ENCODE results near the gene GRAPL.
"Not testable (repeated sequence)": the region's sequence is repeated elsewhere in the genome, so short reads cannot be mapped to it uniquely, and the experiment has no call there.

The GRAPL gene

DNA sequence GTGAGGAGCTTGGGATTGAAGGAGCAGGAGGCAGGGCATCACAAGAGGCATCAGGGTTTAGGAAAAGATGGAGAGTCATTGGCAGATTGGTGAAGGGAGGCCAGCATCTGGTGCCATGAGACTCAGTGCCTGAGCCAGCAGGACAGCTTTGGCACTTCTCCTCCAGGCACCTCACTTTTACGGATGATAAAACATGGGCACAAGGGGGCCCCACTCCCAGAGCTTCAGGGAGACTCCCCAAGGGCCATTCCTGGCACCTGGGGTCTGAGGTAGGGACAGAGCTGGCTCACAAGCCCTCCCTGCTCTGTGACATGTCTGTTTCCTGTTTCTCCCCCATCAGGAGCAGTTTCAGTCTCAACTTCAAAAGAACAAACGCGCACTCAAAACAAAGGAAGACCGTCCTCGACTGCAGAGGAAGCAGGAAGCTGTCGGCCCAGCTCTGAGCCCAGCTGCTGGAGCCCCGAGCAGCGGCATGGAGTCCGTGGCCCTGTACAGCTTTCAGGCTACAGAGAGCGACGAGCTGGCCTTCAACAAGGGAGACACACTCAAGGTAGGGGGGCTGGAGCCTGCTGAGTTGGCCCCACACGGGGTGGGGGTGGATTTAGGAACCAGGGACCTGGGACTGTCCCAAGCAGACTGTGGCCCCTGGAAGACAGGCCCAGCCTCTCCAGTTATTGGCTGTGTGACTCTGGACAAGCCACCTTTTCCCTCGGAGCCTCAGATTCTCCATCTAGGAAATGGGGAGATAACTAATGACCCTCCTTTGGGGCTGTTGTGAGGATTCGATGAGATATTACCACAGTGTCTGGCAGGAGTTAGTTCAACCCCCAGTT lies at the start of gene GRAPL:
Gene GRAPL (plus strand): TSS at position 442 of the 833 bp plus-strand sequence. CDS start 31 bp downstream, at position 473.
- not testable (repeated sequence) for DNase-seq (ENCODE audit: extremely low read depth in 1 of 2, low read depth in 1 of 2)

DNA sequence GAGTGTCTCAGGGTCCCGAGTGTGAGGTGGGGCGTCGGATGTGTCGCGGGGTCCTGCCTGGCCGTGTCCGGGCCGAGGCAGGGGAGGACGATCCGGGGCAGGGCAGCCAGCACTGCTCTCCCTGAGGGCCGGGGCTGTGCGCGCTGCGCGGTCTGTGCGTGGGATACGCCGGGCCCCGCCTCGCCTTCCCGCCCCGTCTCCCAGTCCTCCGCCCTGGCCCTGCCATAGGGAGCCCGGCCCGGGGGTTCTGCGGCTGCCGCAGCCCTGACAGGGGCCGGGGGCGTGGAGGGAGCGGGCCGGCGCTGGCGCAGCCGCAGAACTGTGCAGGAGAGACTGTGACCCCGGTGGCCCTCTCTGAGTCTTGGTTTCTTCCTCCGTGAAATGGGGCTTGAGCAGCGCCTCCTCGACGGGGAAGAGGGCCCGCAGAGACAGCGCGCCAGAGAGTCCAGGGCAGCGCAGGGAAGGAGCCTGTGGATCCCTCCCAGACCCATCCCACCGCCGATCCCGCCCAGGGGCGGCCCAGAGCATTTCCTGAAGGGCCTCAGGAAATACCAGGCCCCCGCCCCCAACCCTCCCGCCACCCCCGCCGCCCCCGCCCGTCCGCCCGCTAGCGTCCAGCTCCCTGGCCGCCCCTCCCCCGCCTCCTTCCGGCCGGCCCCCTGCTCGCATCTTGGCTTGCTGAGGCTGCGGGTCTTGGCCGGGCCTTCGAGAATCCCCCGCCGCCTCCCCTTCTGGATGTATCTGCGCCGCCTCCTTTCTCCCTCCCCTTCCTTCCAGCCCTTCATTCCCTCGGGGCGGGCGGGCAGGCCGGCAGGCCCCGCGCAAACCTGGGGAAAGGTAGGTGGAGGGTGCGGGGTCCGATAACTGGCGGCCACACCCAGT lies 38.3 kb upstream of the GRAPL start:
- DNase-seq (ENCODE audit: extremely low read depth in 1 of 2, low read depth in 1 of 2), result not testable (repeated sequence)

DNA sequence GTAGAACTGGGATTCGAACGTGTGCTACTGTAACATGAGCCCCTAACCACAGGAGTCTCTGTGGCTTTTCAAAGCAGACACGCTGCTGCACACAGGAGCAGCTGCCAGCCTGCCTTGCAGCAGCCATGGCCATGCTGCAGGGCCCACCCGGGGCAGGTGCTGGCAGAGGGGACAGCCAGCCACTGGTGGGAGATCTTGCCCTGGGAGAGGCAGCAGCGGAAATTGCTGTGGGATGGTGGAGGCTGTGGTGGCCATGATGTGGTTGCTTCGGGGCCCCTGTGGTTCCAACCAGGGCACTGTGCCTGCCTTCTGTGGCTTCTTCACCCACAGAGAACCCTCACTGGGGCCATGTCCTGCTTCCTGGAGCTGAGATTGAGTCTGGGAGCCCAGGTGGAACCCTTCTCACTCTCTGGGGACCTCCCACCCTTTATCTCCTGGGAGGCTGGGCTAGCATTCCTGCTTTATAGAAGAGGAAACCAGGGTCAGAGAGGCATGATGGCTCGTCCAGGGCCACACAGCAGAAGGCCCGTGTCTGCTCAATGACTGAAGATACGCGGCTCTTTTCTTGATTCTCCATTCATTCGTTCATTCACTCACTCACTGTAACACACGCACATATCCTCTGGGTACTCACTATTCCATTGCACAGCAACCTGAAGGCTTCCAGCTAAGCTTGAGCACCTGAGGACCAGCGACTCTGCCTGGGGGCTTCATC lies 37.2 kb upstream of the GRAPL start:
- DNase-seq (ENCODE audit: extremely low read depth in 1 of 2, low read depth in 1 of 2), result not testable (repeated sequence)

DNA sequence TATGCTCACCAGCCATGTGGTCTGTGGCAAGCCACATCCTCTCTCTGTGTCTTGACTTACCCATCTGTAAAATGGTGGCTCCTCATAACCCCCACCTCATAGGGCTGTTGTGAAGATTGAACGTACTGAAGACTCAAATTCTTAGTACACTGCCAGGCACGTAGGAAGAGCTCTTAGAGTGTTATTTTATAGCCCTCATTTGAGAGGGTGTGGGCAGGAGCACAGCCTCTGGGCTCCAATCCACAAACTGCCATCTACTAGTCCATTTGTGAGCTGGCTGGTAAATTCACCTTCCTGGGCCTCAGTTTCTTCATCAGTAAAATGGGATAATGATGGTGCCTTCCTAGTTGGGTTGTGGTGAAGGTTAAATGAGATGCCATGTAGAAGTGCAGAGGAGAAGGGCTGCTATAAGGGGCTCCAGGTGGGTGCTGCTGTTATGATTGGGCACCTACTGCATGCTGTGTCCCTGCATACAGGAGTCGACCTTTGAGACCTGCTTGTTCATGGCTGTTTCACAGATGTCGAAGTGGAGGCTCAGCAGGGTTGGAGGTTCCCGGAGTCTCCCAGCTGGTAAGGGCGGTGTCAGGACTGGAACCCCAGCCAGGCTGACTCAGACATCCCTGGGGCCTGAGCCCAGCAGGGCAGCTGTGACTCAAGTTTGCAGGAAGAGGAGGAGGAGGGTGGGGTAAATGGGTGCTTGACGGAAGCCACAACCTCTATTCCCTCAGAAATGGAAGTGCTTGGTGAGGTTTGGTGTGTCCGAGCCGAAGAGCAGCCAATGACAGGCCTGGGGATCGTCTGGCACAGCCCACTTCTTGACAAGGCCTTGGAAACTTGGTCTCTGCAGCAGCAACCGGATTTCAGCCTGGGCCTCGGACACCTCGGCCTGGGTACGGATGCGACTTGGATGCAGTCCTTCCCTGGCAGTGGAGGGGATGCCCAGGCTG lies 34.4 kb upstream of the GRAPL start:
- not testable (repeated sequence) for DNase-seq (ENCODE audit: extremely low read depth in 1 of 2, low read depth in 1 of 2)

DNA sequence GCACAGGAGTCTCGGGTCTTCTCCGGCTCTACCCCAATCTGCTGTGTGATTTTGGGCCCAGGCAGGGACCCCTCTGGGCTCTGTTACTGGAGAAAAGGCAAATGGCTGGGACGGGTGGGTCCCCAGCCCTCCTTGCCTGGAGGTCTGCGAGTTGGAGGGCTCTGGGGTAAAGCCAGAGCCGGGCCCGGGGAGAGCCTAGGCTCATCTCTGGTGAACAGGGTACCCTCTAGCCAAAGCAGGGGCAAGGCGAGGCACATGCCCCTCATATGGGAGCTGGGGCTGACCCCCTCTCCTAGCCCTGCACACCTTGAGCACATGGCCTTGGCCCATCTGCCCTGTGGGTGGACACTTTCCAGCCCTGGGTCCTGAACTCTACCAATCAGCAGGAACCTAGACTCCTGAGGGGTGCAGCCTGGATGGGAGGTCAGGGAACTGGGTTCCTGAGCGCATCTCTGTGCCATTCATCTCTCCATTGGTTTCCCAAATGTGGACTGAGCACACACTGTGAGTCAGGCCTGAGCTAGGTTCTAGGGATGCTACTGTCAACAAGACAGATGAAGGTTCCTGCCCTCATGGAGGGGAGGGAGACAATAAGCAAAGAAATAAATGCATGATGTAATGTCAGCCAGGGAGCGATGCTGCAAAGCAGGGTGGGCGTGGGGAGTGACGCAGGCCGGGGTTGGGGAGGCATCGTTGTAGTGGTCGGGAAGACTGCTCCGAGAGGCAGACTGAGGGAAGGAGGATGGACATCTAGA lies 33.5 kb upstream of the GRAPL start:
- not testable (repeated sequence) for DNase-seq (ENCODE audit: extremely low read depth in 1 of 2, low read depth in 1 of 2)

DNA sequence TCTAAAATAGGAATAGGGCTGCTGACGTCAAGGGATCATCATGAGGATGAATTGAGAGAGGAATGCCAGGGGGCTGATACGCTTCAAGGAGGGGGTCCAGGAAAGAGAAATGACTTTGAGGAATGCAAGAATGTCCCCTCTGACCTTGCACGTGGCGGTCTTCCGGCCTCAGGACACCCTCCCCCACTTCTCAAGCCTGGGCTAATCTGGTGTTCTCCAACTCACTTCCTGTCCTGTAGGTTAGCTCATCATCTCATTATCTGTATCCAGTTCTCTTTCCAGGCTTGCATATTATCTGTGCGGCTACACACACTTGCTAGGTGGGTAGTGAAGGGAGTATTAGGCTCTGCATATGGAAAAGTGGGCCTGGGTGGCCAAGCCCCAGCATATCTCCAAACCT lies 18.9 kb upstream of the GRAPL start:
- not testable (repeated sequence) for DNase-seq (ENCODE audit: extremely low read depth in 1 of 2, low read depth in 1 of 2)

DNA sequence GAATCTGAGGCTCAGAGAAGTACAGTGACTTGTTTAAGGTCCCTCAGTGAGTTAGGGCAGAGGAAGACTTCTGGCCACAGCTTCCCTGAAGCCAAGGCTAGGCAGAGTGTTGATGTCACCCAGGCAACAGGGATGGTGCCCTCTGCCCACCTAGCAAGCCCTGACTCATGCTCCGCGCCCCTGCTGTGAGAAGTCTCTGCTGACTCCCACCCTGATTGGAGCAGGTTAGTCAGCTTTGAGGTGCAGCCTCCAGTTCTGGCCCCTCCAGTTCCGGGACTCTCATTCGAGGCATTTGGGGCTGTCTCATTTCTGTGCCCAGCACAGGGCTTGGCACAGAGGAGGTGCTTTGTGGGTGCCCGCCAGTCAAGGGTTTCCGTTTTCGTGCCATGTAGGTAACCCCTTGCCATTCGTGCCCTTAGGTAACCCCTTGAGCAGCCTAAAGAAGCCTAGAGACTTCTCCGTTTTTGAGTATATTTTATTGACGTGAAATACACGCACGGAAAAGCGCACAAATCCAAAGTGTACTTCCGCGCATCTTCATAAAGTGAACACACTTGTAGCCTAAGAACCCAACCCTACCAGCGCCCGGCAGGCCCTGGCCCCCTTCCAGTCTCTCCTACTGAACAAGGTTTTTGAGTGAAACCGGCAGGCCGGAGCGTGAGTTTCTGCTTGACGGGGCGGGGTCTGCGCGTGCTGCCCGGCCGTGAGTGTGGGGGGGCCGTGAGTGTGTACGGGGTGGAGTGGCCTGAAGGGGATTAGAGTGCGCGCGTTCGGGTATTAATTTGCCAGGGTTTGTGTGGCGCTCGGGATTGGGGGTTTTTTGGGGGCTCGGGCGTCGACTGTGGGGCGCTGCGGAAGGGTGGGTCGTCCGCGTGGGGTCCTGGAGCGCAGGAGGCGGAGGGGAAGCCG lies 16.9 kb upstream of the GRAPL start:
- not testable (repeated sequence) for DNase-seq (ENCODE audit: extremely low read depth in 1 of 2, low read depth in 1 of 2)

DNA sequence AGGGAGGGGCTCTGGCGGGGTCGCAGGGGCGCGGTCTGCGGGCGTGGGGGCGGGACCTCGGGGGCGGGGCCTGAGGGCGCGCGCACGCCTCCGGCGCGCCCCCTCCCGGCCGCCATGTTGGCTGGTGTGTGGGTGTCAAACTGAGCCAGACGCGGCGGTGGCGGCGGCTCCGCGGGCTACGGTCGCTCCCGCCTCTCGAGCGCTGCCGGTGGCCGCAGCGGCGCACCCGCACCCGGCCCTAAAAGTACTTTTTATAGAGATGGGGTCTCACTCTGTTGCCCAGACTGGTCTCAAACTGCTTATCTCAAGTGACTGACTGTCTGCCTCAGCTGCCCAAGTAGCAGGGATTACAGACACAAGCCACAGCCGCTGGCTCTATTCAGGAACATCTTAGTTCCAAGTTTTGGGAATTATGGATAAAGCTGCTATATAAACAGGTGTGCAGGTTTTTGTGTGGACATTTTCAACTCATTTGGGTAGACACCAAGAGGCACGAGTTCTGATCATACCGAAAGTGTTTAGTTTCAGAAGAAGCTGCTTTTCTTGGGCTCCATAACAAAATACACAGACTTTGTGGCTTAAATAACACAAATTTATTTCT lies 16.2 kb upstream of the GRAPL start:
- DNase-seq (ENCODE audit: extremely low read depth in 1 of 2, low read depth in 1 of 2), result peak in 1 of 2 donors; percentile 46

DNA sequence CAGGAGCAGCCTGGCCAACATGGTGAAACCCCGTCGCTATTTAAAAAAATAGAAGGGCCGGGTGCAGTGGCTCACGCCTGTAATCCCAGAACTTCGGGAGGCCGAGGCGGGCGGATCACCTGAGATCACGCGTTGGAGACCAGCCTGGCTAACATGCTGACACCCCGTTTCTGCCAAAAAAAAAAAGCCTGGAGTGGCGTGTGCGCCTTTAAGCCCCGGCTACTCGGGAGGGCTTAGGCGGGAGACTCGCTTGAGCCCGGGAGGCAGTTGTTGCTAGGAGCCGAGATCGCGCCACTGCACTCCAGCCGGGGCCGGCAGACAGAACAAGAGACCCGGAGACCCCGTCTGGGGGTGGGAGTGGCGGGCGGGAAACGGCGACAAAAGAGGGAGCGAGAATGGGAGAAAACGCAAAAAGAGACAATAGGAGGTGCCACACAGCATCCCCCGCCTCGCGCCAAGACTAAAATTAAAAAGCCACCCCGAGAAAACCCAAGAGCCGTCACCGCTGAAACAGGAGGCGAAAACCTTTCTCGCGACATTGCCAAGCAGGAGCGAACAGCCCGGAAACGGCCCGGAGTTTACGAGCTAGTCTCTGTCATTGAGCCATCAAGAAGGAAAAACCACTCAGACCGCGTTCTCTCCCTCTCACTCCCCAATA lies 15.5 kb upstream of the GRAPL start:
- peak in 1 of 2 donors; percentile 49 for DNase-seq (ENCODE audit: extremely low read depth in 1 of 2, low read depth in 1 of 2)

DNA sequence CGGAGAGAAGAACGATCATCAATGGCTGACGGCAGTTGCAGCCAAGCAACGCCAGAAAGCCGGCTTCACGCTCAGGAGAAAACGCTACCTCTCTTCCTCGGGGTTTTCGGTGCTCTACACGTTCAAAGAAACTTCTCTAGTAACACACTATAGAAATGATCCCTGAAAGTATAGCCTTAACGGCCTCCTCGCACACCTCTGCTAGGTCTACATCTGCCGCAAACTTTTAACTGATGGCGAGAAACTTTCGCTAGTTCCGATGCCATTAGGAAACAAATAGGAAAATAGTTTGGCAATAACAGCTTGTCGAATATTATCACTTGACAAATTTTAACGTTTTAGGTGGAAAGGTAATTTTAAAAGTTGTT lies 14.9 kb upstream of the GRAPL start:
- not testable (repeated sequence) for DNase-seq (ENCODE audit: extremely low read depth in 1 of 2, low read depth in 1 of 2)

DNA sequence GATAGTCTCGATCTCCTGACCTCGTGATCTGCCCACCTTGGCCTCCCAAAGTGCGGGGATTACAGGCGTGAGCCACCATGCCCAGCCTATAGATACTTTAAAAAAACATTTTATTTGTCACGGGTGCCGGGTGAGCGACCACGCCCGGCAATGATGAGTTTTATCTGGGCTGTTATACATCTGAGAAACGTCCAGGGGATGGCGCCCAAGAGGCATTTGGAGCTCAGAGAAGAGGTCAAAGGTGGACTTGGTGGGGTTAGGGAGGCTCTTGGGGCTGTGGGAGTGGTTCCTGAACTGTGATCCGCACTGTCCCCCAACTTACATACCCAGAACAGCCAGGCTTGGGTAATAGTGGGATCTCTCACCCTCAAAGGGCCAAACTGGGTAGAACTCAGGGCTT lies 8.7 kb upstream of the GRAPL start:
- DNase-seq (ENCODE audit: extremely low read depth in 1 of 2, low read depth in 1 of 2), result not testable (repeated sequence)

DNA sequence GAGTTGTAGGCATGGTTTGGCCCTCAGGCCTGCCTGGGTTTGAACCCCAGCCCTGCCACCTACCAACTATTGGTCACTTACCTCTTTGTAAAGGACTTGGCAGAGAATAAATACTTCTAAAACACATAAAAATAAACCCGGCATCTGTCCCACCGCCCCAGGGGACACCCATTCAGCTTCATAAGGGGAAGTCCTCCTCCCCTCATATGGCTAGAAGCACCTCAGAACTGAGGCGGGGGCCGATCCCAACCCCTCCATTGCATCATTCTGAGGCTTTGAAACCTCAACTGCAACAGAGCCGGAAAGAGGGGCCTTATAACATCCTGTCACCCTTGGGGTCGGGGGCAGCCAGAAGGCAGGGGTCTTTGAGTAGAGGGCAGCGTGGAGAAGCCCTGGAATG lies 2.1 kb upstream of the GRAPL start:
- DNase-seq (ENCODE audit: extremely low read depth in 1 of 2, low read depth in 1 of 2), result not testable (repeated sequence)

DNA sequence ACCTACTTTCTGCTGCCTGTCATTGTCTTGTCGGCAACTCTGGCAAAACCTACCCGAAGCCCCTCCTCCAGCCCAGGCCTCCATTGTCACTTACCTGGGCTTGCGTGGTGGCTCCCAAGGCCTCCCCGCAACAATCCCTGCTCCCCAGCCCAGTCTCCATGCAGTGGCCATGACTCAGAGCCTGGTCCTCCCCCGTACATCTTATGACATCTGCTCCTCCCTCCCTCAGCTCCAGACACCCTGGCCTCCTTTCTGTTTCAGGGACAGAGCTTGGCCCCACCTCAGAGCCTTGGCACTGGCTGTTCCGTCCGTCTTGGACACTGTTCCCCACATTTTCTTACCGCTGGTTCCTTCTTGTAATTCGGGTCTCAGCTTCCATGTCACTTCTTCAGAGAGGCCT lies 2.1 kb downstream of the GRAPL start:
- not testable (repeated sequence) for DNase-seq (ENCODE audit: extremely low read depth in 1 of 2, low read depth in 1 of 2)

DNA sequence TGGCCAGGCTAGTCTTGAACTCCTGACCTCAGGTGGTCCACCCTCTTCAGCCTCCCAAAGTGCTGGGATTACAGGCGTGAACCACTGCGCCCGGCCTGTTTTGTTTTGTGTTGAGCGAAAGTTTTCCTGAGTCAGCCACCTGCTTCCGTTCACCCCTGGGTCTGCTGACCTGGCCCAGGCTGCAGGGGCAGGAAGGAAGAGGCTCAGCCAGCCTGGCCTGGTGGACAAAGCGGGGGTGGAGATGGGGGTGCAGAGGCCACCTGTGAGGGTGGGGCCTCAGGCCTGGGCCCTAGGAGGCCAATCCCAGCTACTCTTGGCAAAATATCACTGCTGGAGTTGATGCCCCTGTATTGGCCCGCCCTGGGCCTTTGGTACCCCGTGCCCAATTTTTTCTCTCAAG lies 3.7 kb downstream of the GRAPL start:
- not testable (repeated sequence) for DNase-seq (ENCODE audit: extremely low read depth in 1 of 2, low read depth in 1 of 2)

DNA sequence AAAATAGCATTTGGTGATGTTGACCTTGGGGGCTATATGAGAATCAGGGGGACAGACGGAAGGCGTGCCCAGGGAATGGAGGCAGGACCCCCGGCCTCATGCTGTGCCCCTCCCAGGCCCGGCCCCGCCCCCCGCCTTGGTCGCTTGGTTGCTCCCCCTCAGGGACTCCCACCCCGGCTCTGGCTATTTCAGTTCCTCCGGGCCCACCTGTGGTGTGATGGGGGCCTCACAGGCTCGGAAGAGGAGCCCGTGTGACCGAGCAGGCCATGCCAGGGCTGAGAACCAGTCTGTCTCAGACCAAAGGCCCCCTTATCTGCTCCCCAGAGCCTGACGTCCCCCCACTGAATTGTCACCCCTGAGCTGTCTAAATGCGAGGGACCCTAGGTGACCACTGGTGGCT lies 4.4 kb downstream of the GRAPL start:
- DNase-seq (ENCODE audit: extremely low read depth in 1 of 2, low read depth in 1 of 2), result not testable (repeated sequence)

DNA sequence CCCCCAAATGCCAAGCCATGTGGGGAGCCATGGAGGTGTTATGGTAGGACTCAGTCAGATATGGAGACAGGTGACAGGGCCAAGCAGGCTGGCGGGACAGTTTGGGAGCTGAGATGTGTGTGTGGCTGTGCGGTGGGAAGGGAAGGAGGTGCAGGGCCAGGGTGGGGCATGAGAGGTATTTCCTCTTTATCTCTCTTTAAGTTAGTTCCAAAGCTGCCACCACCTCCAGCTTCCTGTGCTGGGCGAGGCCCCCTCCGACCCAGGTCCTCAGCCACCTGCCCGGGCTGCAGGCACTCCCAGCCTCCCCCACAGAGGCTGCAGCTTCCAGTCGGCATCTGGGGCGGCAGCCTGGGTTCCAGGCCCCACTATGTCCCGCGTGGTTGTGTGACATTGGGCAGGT lies 6.4 kb downstream of the GRAPL start:
- DNase-seq (ENCODE audit: extremely low read depth in 1 of 2, low read depth in 1 of 2), result not testable (repeated sequence)

DNA sequence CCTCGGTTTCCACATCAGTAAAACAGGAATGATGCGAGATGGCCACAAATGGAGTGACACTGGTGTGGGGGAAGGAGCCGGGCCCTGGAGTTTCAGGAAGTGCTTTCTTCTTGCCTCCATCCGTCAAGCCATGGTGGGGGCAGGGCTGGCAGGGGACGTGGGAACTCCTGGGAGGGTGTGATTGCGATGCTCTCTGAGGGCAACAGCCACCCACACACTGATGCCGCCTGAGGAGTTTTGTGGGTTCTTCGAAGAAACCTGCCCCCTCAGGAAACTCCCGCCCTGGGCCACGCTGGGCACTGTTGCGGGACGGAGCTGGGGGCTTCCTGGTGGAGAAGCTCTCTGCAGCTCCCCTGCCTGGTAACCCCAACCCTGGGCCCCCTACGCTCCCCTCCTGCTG lies 8.0 kb downstream of the GRAPL start:
- DNase-seq (ENCODE audit: extremely low read depth in 1 of 2, low read depth in 1 of 2), result not testable (repeated sequence)

Measured in activated CD8-positive, alpha-beta memory T cell treated with anti-CD3 and anti-CD28 coated beads for 1 hour (primary cell).